K562 (cell line): ENCODE results near the gene LIN28A. TPM values are rescaled to one million over a fixed set of nuclear protein-coding genes. Genes with fewer than 3 reads are reported as not detected.

Experiments used
- ARID2 ChIP-seq: fragments of 450-650 bp; IDR thresholded peaks from 2 replicates; pipeline ENCODE4 v1.6.1; 2017; ENCODE audit warnings: antibody characterized with exemption, mild to moderate bottlenecking
- BRD9 ChIP-seq: fragments of 450-650 bp; IDR thresholded peaks from 2 replicates; pipeline ENCODE4 v1.6.1; 2018; ENCODE audit warnings: low read depth; ENCODE audit not compliant: partially characterized antibody
- BRF2 ChIP-seq: IDR thresholded peaks from 3 replicates; pipeline ENCODE4 v1.6.1; 2011; ENCODE audit warnings: borderline replicate concordance, mild to moderate bottlenecking; ENCODE audit not compliant: insufficient read length, insufficient read depth
- CEBPB ChIP-seq: fragments of 450-650 bp; IDR thresholded peaks from 2 replicates; pipeline ENCODE4 v1.6.1; 2016; ENCODE audit warnings: missing genetic modification characterization, missing compliant biosample characterization
- COPS2 ChIP-seq: fragments of 450-650 bp; conservative IDR thresholded peaks from 2 replicates; pipeline ENCODE4 v1.6.1; 2016; ENCODE audit warnings: mild to moderate bottlenecking, moderate library complexity
- CREBBP ChIP-seq: IDR thresholded peaks from one replicate; pipeline ENCODE4 v1.6.1; 2012; ENCODE audit warnings: low read depth, mild to moderate bottlenecking, control low read depth, inconsistent platforms, low read length
- CSDE1 ChIP-seq, 2 experiments: fragments of 450-650 bp; IDR thresholded peaks; 2 replicates each; pipeline ENCODE4 v1.6.1; 2016; ENCODE audit warnings: mild to moderate bottlenecking in 1 of 2
- EGR1 ChIP-seq: fragments of 450-650 bp; conservative IDR thresholded peaks from 2 replicates; pipeline ENCODE4 v1.6.1; 2017; ENCODE audit warnings: mild to moderate bottlenecking
- FOXK2 ChIP-seq, 2 experiments: fragments of 450-650 bp; IDR thresholded peaks in 1 of 2; conservative IDR thresholded peaks in 1 of 2; 2 replicates each; pipeline ENCODE4 v1.6.1; 2016; ENCODE audit warnings: low read depth in 2 of 2, mild to moderate bottlenecking in 1 of 2
- GATAD2B ChIP-seq: fragments of 450-650 bp; IDR thresholded peaks from 2 replicates; pipeline ENCODE4 v1.6.1; 2017; ENCODE audit warnings: mild to moderate bottlenecking, borderline replicate concordance
- HLTF ChIP-seq: fragments of 450-650 bp; IDR thresholded peaks from 2 replicates; pipeline ENCODE4 v1.6.1; 2016
- IFI16 ChIP-seq: fragments of 250-450 bp; sonication (Bioruptor Pico); IDR thresholded peaks from 2 replicates; pipeline ENCODE4 v2.1.2; 2022; ENCODE audit warnings: mild to moderate bottlenecking, inconsistent platforms
- KAT8 ChIP-seq: fragments of 450-650 bp; IDR thresholded peaks from 2 replicates; pipeline ENCODE4 v1.6.1; 2016; ENCODE audit warnings: low read depth, mild to moderate bottlenecking
- MAFF ChIP-seq: IDR thresholded peaks from 2 replicates; pipeline ENCODE4 v1.6.1; 2012; ENCODE audit warnings: low read length, improper control_type of control experiment
- MCM2 ChIP-seq: fragments of 450-650 bp; IDR thresholded peaks from 2 replicates; pipeline ENCODE4 v1.6.1; 2017; ENCODE audit warnings: low read depth, mild to moderate bottlenecking
- PKNOX1 ChIP-seq: fragments of 450-650 bp; IDR thresholded peaks from 2 replicates; pipeline ENCODE4 v1.6.1; 2016
- POLR2A ChIP-seq: fragments of 450-650 bp; conservative IDR thresholded peaks from 2 replicates; pipeline ENCODE4 v1.6.1; 2016
- SMAD1 ChIP-seq: fragments of 150-350 bp; IDR thresholded peaks from 2 replicates; pipeline ENCODE4 v1.6.1; 2014; ENCODE audit warnings: low read length, low read depth; ENCODE audit not compliant: partially characterized antibody
- SMAD2 ChIP-seq: fragments of 150-350 bp; IDR thresholded peaks from 2 replicates; pipeline ENCODE4 v1.6.1; 2014; ENCODE audit warnings: low read depth, mild to moderate bottlenecking, low read length
- SNIP1 ChIP-seq: fragments of 450-650 bp; IDR thresholded peaks from 2 replicates; pipeline ENCODE4 v1.7.1; 2017; ENCODE audit warnings: low read depth, mild to moderate bottlenecking
- SNRNP70 ChIP-seq: fragments of 200-400 bp; formaldehyde crosslinking; optimal IDR thresholded peaks from 2 replicates; pipeline ENCODE3; 2017; ENCODE audit warnings: low read depth, low read length
- TCF3 ChIP-seq: sonication (generic); formaldehyde crosslinking; IDR thresholded peaks from 2 replicates; pipeline ENCODE4 v1.4.0; 2020; ENCODE audit warnings: mild to moderate bottlenecking, missing genetic modification reagents
- TOE1 ChIP-seq, 2 experiments: fragments of 450-650 bp in 1 of 2; sonication (generic) in 1 of 2; formaldehyde crosslinking in 1 of 2; IDR thresholded peaks; 2 replicates each; pipeline versions ENCODE4 v1.7.1 to v1.8.0; 2016 to 2022; ENCODE audit warnings: borderline replicate concordance in 2 of 2, mild to moderate bottlenecking in 2 of 2, antibody characterized with exemption in 1 of 2, inconsistent platforms in 1 of 2, low read depth in 1 of 2, missing genetic modification reagents in 1 of 2, moderate library complexity in 1 of 2
- ZBTB2 ChIP-seq: fragments of 450-650 bp; IDR thresholded peaks from 2 replicates; pipeline ENCODE4 v1.6.1; 2016; ENCODE audit warnings: antibody characterized with exemption
- ZNF398 ChIP-seq: fragments of 250-450 bp; sonication (Bioruptor Pico); IDR thresholded peaks from 2 replicates; pipeline ENCODE4 v1.8.0; 2021; ENCODE audit warnings: moderate library complexity, mild to moderate bottlenecking, inconsistent platforms
- polyA plus RNA-seq, 8 experiments: library from polyadenylated mRNA; depleted of rRNA in 4 of 8; stranded (reverse) in 5 of 8; unstranded in 3 of 8; fragments of >200 nt; fragmentation: Nextera tagmentation in 2 of 8; fragmentation: Illumina TruSeq in 1 of 8; extraction: Ambion mirVana in 2 of 8; extraction: Trizol in 1 of 8; gene quantifications; 2 replicates each; pipeline versions ENCODE4 v1.2.1 to v1.2.3, GENCODE V29; 2011 to 2014; ENCODE audit warnings: inconsistent platforms in 1 of 8, missing spikeins in 1 of 8
- total RNA-seq, 7 experiments: library from RNA; depleted of rRNA in 6 of 7; stranded (reverse); fragments of >200 nt in 6 of 7; fragmentation: Illumina TruSeq in 2 of 7; extraction: Trizol in 2 of 7; gene quantifications; 2 replicates each; pipeline versions ENCODE4 v1.2.1 to v1.2.3, GENCODE V29; 2011 to 2021; ENCODE audit warnings: low replicate concordance in 1 of 7

Gene LIN28A
- total and polyA plus RNA-seq, 9 of the 15 experiments (the other 6 are each of a cell fraction or from before 2014, with no cell fraction given): 0.80 to 5.4 (median 3.9) TPM

GRCh38 chr1:26378088-26378878, 32.3 kb upstream of the LIN28A start (continued):
- TF ChIP-seq TOE1 (IDR thresholded peaks at IDR 0.05; ENCODE audit: borderline replicate concordance) (peak; percentile 75), TOE1 (CRISPR knock-in tag; IDR thresholded peaks at IDR 0.05; ENCODE audit: borderline replicate concordance, low read depth) (no peak), SNIP1 (no peak), TCF3 (CRISPR knock-in tag) (peak; percentile 97), CEBPB (tag) (peak; percentile 80), BRD9 (no peak), BRF2 (no peak), ZNF398 (CRISPR knock-in tag) (no peak), FOXK2 (conservative IDR thresholded peaks at IDR 0.05 in 1 of 2, IDR thresholded peaks at IDR 0.05 in 1 of 2; ENCODE audit: low read depth in 2 of 2) (peak; percentile 84 to 86; a peak in 3 of 4 replicates), SMAD2 (no peak), PKNOX1 (peak; percentile 98), ARID2 (no peak), EGR1 (peak; percentile 96), POLR2A (peak; percentile 77), HLTF (peak; percentile 14), COPS2 (no peak), MAFF (peak; percentile 49; the same call in 1 of the 2 replicates), MCM2 (no peak), SNRNP70 (no peak), CREBBP (no peak), GATAD2B (peak; percentile 68), SMAD1 (peak; percentile 71), ZBTB2 (peak; percentile 81; the same call in 1 of the 2 replicates), CSDE1 (IDR thresholded peaks at IDR 0.05) (0 out of 4 replicates have a peak, but pooled peaks of 1 of the 2 experiments have one; percentile 5), KAT8 (no peak), IFI16 (no peak)
